ENCODE data around the gene AIM2.
"Not testable (repeated sequence)": the region's sequence is repeated elsewhere in the genome, so short reads cannot be mapped to it uniquely, and the experiment has no call there.

The AIM2 gene

DNA sequence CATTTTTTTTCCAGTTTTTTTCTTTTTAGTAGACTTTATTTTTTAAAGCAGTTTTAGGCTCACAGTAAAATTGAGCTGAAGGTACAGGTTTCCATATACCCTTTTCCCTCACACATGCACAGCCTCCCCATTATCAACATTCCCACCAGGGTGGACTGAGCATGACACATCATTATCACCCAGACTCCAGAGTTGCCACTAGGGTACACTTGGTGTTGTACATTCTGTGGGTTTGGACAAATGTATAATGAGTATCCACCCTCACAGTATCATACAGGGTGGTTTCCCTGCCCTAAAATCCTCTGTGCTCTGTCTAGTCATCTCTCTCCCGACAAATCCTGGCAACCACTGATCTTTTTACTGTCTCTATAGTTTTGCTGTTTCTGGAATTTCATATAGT is 3.0 kb upstream of the AIM2 start:
- DNase-seq (ENCODE audit: low read depth): no peak

DNA sequence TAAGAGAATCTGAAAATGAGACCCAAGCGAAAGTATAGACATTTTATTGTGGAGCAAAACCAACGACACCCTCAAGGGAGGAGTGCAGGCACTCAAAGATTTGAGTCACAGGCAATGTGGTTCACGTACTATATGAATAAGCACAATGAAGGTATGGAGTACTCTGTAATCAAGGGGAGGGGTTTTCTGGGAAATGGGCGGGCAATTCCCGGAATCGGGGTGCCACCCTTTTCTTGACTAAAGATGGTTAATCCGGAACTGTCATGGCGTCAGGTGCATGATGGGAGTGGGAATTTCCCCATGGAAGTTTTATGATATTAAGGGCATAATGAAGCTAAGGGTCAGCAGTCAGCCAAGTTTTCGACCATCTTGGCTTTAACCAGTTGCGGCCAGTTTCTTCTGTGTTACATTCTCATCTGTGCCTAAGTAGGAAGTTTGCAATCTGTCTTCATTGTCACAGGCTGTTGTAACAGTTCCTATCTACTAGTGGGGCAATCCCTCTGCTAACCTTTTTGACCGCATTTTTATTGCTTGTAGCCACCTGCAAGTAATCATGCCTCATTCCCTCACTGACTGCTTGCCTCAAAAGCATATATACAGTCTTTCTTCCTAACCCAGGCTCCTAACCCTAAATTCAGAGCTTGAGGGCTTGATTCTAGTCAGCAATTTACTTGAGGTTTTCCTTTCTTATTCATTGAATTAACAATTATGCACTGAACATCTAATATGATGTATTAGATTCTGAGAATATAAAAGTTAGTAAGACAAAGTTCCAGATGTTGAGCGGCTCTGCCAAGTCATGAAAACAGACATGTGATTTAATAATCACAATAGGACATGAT is 775 bp upstream of the AIM2 start:
- no peak for DNase-seq (ENCODE audit: low read depth)

DNA sequence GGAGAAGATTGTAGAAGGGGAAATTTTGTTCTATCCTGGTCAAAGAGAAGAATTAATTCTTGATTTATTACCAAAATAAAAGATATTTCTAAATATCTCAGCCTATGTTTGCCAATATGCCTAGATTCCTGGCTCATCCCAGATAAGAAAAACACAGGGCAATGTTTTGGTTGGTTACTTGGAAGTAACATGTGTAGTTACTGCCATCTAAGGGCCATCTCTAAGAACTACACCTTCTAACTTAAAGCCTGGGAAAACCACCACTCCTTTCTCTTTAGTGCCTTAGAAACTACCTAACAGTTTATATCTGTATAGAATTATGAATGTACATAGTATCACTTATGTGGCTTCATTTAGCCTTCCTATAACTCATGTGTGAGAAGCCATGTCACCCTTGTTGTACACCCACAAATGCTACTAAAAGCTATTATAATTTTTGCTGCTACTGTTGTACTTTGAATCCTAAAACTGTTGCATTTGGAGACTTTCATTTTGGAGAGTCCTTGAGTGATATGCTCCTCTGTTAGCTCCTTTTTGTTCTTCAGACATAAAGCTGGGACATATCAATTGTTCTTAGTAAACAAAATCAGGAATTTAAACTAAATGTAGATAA is 4.5 kb downstream of the AIM2 start:
- peak; percentile 77 for DNase-seq (ENCODE audit: low read depth)

DNA sequence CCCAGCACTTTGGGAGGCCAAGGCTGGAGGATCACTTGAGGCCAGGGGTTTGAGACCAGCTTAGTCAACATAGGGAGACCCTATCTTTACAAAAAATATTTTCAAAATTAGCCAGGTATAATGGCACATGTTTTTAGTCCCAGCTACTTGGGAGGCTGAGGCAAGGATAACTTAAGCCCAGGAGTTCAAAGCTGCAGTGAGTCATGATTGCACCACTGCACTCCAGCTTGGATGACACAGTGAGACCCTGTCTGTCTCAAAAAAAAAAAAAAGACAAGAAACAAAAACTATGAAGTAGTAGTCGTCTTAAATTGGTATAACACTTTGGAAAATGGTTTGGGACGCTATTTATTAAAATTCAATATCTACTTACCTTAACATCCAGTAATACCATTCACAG is 7.7 kb downstream of the AIM2 start:
- DNase-seq (ENCODE audit: low read depth): no peak

DNA sequence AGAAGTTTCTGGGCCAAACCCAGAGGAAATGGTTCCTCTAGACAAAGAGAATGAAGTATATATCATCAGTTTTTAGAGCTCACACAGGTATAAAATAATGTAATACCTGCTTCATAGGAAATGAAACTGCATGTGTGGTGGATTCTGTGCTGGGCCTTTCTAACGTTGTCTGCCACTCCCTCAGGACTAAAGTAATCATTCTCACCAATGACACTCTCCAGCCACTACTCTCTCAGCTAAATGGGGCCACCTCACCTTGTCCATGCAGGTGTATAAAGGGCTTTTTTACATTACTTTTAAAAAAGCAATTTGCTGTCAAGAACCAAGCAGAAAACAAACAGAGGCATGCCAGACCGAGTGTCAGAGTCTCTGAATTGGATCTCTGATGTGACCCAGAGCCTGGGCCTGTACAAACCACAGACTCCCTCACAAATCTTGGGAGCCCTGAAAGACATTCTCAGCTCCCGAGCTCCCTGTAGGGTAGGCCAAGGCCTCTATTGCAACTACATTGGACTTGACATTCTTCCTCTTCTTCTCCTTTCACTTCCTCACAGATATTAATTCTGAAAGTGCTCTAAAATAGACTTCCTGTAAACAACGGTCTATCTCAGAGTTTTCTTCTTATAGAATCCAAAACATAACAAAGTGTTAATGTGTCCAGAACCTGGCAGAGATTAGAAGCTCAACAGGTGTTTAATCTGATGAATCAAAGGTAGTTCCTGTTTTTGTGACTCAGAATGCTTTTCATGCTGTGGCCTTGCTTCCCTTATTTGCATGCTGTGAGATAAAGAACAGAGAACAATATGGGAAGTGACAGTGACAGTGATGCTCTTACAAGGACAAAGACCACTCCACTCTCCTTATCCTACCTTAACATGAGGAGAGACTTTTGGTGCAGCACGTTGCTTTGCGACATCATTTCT is 8.6 kb downstream of the AIM2 start:
- DNase-seq (ENCODE audit: low read depth): no peak

DNA sequence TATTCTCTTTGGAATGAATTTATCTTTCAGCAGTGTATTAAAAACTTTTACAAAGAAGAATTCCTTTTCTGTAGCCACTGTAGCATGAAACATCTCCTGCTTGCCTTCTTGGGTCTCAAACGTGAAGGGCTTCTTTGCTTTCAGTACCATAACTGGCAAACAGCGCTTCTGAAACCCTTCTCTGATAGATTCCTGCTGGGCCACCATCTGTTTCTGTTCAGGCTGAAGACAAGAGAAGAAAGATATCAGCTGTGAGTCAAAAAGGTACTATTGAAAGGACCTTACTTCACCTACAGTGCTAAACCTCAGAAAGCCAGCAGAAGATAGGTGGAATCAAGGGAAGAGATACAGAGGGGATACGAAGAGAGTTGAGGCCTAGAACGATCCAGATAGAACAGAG is 10.5 kb downstream of the AIM2 start:
- no peak for DNase-seq (ENCODE audit: low read depth)

DNA sequence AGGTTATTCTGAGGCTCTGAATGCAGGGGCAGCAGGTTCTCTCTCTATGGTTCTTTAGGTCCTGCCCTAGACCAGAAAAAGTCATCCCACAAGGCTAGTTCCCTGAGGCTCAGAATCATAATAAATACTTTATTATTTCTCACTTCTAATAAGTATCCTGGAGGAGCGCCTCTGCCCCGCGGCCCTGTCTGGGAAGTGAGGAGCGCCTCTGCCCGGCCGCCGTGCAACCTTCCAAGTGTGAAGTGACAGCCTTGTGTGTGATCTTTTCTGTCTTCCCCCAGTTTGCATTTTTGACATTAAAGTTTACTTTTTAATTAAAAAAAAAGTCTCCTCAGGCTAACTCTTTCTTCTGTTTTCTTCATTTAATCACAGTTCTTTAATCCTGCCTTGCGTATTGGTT is 11.5 kb downstream of the AIM2 start:
- DNase-seq (ENCODE audit: low read depth): no peak

DNA sequence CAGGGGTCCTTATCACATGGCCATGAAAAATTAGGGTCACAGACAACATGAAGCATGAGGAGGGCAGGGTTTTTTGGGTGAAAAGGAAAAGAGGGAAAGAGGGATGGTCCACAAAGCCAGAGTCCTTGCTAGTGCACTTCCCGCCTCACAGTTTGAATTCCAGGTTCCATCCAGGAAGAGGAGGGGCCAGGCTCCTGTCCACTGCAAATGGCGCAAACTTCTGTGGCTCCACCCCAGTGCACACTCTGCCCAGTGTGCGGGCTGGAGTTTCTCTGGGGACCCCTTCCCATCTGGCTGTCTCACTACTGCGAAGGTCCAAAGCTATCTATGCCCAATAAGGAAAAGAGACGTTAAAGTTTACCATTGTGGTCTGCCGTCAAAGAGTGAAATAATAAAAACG is 17.8 kb downstream of the AIM2 start:
- DNase-seq (ENCODE audit: low read depth): no peak

DNA sequence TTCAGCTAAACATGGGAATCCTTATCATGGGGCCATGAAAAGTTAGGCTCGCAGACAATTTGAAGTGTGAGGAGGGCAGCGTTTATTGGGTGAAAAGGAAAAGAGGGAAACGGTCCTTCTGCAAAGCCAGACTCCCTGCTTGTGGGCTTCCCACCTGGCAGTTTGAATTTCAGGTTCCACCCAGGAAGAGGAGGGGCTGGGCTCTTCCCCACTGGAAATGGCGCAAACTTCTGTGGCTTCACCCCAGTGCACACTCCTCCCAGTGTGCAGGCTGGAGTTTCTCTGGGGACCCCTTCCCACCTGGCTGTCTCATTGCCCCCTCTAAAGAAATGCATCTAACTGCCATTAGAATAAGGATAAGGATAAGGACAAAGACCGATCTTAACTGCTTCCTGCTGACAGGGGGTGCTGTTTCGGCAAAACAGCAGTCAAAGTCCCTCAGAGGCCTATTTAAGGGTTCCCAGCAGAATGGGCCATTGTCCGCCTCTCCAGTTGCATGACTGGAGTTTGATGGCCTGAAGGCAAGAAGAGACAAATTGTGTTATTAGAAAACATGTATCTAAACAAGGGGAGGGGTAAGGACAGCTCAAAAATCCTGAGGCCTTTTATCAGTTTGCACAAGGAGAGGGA is 20.4 kb downstream of the AIM2 start:
- DNase-seq (ENCODE audit: low read depth): no peak

DNA sequence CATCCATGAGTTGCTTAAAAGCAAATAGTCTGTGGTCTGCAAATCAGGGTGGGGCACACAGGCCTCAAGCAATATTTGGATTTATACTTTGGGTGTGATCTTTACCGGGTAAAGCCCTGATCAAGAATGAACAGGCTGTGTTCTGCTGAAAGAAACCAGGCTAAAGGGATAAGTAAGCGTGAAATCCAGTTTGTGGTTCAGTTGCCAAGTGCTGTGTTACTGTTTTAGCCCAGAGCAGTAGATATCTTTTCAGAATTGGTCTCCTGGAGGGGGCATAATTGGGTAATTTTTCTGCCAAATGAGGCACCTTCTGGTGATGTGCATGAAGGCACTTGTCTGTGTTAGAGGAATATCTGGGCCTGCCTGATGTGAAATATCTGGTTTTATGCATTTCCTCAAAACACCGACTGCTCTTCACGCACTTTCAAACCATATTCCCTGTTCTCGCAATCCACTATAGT is 21.4 kb downstream of the AIM2 start:
- no peak for DNase-seq (ENCODE audit: low read depth)

DNA sequence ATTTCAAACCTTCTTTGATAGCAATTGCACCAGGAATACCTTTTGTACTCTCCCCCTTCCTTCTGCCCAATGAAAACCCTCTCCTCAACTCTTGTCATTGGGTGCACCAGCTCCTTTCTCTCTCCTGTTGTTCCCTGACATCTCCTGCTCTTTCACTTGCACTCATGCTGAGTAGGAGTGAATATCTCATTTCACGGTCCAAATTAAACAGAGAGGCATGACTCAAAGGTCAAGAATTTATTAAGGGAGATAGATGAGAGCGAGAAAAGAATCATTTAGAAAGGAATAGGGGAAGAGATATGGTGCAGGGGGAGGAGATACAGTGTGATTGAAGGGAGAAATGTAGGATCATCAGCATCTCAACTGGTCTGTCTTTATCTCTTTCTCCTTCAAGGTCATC is 22.1 kb downstream of the AIM2 start:
- no peak for DNase-seq (ENCODE audit: low read depth)

DNA sequence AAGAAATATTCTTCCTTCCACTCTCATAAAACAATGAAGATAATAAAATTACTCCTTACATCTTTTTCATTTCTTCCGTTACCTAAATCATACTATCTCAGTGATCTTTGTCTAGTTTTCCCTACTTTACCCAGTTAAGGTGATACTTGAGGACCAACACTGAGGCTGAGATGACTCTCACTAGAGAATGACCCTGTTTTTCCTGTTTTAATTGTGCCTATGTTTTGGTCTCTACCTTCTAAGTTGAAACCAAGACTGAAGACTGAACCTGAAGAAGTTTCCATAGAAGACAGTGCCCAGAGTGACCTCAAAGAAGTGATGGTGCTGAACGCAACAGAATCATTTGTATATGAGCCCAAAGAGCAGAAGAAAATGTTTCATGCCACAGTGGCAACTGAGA is 25.1 kb downstream of the AIM2 start:
- no peak for DNase-seq (ENCODE audit: low read depth)

DNA sequence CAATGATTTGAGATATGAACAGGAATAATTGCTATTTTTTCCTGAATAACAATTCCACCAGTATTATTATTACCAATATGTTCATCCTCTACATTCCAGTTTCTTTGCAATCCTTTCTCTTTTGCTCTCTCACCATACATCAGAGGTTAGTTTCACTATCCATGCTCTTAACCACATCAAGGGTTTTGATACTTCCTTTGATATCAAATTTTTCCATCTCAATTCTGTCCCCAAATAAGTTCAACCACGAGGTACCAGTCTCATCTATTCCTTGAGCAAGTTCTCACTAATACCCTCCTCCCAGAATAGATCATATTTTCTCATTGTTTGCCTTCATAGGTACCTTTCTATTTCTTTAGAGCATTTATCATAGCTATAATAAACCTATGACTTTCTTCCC is 30.1 kb downstream of the AIM2 start:
- DNase-seq (ENCODE audit: low read depth): not testable (repeated sequence)

DNA sequence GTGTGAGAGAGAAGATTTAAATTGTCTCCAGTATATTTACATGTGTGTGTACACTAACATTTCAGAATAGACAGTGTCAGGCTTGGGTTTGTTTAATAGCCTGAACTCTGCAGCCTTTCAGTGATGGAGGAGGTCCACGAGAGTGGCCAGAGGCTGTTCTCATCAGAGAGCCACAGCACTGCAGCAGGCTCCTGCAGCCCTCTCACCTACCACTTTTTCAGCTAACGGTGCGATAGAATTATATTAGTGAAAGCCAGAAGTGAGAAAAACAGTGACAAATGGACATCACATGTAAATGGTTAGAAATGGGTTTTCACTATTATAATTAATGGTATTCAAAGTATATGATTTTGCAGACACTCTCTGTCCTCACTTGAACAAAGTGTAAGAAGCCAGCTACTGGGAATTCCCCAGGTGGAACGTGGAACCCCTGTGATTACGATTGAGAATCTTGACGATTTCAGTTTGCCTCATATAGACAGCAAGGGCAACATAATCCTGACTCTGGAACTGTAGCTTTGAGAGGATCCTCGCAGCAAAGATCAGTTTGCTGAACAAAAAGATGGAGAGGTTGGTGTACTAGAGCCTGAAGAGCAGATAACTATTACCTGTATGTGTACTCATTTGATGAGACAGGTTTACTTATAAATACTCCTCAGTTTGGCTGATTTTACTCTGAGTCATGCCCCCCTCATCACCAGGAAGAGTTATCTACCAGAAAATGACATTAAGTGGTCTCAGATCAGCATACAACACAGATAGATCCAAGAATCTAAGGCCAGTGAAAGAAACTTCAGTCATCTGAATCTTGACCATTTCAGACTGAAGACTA is 35.5 kb downstream of the AIM2 start:
- no peak for DNase-seq (ENCODE audit: low read depth)

DNA sequence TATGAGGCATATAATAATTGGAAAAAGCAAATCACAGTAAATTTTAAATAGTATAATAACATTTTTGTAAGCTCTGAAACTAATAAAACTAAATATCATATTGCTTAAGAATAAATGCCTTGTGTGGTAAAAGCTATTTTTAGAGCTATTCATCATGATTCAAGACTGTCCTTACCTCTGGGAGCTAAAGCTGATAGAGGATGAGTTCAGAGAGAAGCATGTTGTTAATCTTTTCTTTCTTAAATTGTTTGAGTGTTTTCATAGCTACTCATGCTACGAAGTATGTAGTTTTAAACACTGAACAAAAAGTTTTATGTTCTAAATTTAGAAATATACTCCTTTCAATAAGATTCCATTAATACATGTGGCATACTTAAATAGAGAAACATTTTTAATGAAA is 36.4 kb downstream of the AIM2 start:
- no peak for DNase-seq (ENCODE audit: low read depth)

DNA sequence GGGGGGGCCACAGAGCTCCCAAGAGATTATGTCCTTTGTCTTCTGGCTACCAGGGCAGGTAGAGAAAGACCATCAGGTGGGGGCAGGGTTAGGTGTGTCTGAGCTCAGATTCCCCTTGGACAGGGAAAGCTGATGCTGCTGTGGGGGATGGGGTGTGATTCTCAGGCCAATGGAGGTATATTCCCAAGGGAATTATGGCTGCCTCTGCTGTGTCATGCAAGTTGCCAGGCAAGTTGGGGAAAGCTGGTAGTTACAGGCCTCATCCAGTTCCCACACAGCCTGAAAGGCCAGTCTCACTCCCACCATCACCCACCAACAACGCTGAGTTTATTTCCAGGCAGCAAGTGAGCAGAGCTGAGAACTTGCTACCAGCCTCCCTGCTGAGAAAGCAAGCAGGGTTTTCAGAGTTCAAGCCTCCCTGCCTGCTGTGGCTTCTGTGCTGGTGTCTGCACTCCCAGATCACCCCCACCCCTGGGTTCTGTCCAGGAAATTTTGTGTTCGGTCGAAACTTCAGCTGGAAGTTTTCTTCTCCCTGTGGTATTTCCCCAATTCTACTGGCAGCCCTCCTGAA is 45.6 kb downstream of the AIM2 start:
- no peak for DNase-seq (ENCODE audit: low read depth)

DNA sequence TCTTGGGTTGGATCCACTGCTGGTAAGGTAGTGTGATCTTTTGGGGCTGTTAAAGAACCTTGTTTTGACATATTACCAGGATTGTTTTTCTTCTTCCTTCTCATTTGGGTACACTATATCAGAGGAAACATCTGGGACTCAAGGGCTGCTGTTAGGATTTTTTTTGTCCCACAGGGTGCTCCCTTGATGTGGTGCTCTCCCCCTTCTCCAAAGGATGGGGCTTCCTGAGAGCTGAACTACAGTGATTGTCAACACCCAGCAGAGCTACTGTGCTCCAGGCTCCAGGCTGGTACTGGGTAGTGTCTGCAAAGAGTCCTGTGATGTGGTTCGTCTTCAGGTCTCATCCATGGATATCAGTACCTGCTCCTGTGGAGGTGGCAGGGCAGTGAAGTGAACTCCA is 46.3 kb downstream of the AIM2 start:
- DNase-seq (ENCODE audit: low read depth): no peak

DNA sequence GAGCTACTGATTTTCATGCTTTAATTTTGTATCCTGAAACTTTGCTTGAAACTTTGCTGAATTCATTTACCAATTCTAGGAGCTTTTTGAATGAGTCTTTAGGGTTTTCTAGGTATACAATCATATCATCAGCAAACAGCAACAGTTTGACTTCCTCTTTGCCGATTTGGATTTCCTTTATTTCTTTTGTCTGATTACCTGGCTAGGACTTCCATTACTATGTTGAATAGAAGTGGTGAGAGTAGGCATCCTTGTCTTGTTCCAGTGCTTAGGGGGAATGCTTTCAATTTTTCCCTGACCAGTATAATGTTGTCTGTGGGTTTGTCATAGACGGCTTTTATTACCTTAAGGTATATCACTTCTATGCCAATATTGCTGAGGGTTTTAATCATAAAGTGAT is 49.7 kb downstream of the AIM2 start:
- DNase-seq (ENCODE audit: low read depth): not testable (repeated sequence)

DNA sequence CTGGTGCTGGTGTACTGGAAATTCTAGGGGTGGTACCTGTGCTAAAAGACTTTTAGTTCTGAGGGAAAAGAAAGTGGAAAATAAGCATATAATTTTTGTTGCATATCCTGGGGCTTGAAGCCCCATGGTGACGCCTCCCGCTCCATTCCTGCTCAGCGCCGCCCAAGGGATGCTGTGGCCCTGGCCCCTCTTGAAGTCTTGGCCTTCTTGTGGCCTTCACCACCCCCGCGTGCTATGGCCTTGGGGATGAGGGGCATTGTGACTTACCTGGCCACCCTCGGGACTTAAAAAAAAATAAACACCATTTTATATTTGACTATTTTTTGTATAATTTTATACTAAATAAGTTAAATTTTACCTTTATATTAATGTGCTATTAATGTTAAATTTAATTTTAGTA is 51.5 kb downstream of the AIM2 start:
- DNase-seq (ENCODE audit: low read depth): no peak

DNA sequence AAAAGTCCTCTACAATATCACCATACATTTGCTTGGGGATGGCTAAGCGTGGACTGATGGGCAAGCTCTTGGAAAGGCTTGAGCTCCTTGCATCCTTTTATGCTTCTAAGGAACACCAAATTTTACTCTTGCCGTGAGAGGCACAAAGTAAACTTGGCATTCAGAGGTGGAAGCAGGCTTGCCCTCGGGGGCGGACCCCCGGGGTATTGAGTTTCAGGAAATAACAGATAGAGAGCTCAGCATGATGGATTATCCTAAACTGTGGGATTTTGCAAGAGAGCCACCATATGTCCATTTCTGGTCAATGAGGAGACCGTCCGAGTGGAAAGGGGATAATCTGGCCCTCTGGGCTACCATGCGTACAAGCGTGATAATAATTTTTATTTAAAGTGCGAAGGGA is 52.8 kb downstream of the AIM2 start:
- no peak for DNase-seq (ENCODE audit: low read depth)

DNA sequence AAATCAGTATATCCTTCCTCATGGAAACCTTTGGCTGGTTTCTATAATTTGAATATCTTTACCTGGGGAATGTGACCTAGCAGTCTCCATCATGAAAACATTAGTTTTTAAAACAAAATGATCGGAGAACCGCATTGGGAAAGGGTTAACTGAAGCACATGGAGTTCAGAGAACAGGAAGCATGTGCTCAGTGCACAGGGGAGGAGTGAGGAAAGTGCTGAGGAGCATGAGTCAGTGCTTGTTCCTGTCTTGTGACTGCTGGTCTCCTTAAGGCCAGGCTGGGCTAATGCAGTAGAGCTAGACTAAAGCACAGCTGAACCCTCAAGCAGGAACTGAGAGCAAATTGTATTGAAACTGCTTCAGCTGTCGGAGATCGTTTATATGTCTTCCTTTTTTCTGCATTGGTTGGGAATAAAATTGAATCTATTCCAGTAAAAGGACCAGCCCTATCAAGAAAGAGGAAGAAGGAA is 61.1 kb downstream of the AIM2 start:
- DNase-seq (ENCODE audit: low read depth): peak; percentile 70
